Measurements from ENCODE around the gene USP4. TPM values are rescaled to one million over a fixed set of nuclear protein-coding genes. Genes with fewer than 3 reads are reported as not detected.
A peak's percentile ranks its signal among the peaks of the same experiment; 100 is the strongest.

The USP4 gene
- total RNA-seq, 4 donors from 2014 or later: 19.8 to 32.6 (median 28.5) TPM

GRCh38 chr3:49277383-49277775 is 62.5 kb downstream of the USP4 start:
- Histone ChIP-seq H3K27ac (peak overlapping the region; percentile 88 to 96 (median 93)), H3K27me3 (no peaks in the 10 kb centered on the region), H3K36me3 (peaks cover 6 to 10% of the 10 kb centered on the region in 2 donors), H3K4me3 (replicated peaks in 1 of 3) (peak overlapping the region; percentile 10 to 40 (median 24)), H3K9me3 (no peaks in the 10 kb centered on the region), H3K4me1 (peaks cover 7 to 23% of the 10 kb centered on the region in 2 donors)
- WGBS, 2 donors: 51 to 61% methylated on average over 9 of the region's 9 CpGs
- DNase-seq: no peak
- intact Hi-C loops (cut with DNase I): loop anchor here (5.0 kb wide), 1 partner anchor 105 kb away; the partner anchor contains the start of gene KLHDC8B
- TF ChIP-seq POLR2A (IDR thresholded peaks at IDR 0.05) (no peak), CTCF (IDR thresholded peaks at IDR 0.05) (no peak)

GRCh38 chr3:49276475-49277382 is 63.1 kb downstream of the USP4 start, which contains the start of gene C3orf62:
Gene C3orf62 (minus strand): TSS chr3:49277232. CDS start chr3:49276872, 360 bp downstream.
- peak; percentile 91 for DNase-seq

GRCh38 chr3:49273825-49274532 is 65.9 kb downstream of the USP4 start:
- no peak for DNase-seq

More at GRCh38 chr3:49276475-49277382, 63.1 kb downstream of the USP4 start, which contains the start of gene C3orf62:
- 5 to 7% methylated on average over 22 to 44 of the region's 51 CpGs for WGBS, 2 donors
- Histone ChIP-seq H3K36me3 (peaks cover 6 to 10% of the 10 kb centered on the region in 2 donors), H3K9me3 (no peaks in the 10 kb centered on the region), H3K4me1 (peaks cover 7 to 26% of the 10 kb centered on the region in 2 donors), H3K4me3 (replicated peaks in 1 of 3) (peak within 1 kb of the TSS; percentile 10 to 40 (median 40)), H3K27ac (peak within 1 kb of the TSS; percentile 88 to 96 (median 93)), H3K27me3 (no peaks in the 10 kb centered on the region)
- TF ChIP-seq POLR2A (IDR thresholded peaks at IDR 0.05) (peak in 1 of 2 donors; percentile 47), CTCF (IDR thresholded peaks at IDR 0.05) (no peak)
- intact Hi-C loops (cut with DNase I): loop anchor here (5.0 kb wide), 1 partner anchor 104 kb away; the partner anchor contains the start of gene KLHDC8B

GRCh38 chr3:49271047-49271446 is 68.8 kb downstream of the USP4 start:
- Histone ChIP-seq H3K9me3 (no peaks in the 10 kb centered on the region), H3K4me1 (peaks cover 1 to 30% of the 10 kb centered on the region in 2 donors), H3K4me3 (replicated peaks in 1 of 3) (no peak overlapping the region), H3K36me3 (no peaks in the 10 kb centered on the region), H3K27ac (peak overlapping the region in 2 of 3 donors; percentile 7 to 36), H3K27me3 (no peaks in the 10 kb centered on the region)
- intact Hi-C loops (cut with DNase I): no loop called here
- no peak for DNase-seq
- 70 to 79% methylated on average over 4 of the region's 4 CpGs for WGBS, 2 donors
- no peak for TF ChIP-seq POLR2A (IDR thresholded peaks at IDR 0.05)
- TF ChIP-seq CTCF (IDR thresholded peaks at IDR 0.05): no peak

More at GRCh38 chr3:49273825-49274532, 65.9 kb downstream of the USP4 start:
- Histone ChIP-seq H3K4me1 (peaks cover 7 to 42% of the 10 kb centered on the region in 2 donors), H3K4me3 (replicated peaks in 1 of 3) (no peak overlapping the region), H3K36me3 (no peaks in the 10 kb centered on the region), H3K27ac (no peak overlapping the region), H3K9me3 (no peaks in the 10 kb centered on the region), H3K27me3 (no peaks in the 10 kb centered on the region)
- 97 to 98% methylated on average over 11 of the region's 11 CpGs for WGBS, 2 donors
- TF ChIP-seq POLR2A (IDR thresholded peaks at IDR 0.05): no peak
- no peak for TF ChIP-seq CTCF (IDR thresholded peaks at IDR 0.05)
- intact Hi-C loops (cut with DNase I): no loop called here
